ENCODE results near the gene ARID3B.
"Not testable (repeated sequence)": the region's sequence is repeated elsewhere in the genome, so short reads cannot be mapped to it uniquely, and the experiment has no call there.

ARID3B gene

DNA sequence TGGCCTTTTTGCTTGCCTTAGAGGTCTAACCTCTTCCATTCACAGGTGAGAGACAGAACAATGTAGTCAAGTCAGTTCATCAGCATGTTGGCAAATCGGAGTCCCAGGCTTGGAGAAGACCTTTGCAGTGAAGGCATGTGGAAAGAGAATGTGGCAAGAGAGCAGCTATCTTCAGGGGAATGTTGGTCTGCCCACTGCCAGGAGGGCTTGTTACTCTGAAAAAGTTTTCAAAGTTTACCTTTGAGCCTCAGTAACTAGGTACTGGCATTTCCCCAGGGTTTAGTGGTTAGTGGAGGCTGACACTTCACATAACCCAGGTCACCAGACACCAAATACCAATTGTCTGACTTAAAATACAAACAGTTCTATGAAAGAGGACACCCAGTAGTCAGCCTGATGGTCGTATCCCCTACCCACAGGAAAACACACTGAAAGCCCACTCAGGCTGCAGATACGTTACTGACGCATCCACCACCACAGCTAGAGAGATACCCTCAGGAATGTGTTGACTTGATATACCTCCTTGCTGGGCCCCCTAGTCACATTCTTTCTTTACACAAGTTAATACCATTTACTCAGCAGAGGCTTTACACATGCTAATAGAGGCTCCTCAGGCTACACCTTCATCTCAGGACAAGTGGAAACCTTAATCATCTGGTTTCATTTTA lies 9.7 kb upstream of the ARID3B start:
- in situ Hi-C loops (cut with HindIII; ENCODE audit: low sequenced_read_pairs): no loop called here

DNA sequence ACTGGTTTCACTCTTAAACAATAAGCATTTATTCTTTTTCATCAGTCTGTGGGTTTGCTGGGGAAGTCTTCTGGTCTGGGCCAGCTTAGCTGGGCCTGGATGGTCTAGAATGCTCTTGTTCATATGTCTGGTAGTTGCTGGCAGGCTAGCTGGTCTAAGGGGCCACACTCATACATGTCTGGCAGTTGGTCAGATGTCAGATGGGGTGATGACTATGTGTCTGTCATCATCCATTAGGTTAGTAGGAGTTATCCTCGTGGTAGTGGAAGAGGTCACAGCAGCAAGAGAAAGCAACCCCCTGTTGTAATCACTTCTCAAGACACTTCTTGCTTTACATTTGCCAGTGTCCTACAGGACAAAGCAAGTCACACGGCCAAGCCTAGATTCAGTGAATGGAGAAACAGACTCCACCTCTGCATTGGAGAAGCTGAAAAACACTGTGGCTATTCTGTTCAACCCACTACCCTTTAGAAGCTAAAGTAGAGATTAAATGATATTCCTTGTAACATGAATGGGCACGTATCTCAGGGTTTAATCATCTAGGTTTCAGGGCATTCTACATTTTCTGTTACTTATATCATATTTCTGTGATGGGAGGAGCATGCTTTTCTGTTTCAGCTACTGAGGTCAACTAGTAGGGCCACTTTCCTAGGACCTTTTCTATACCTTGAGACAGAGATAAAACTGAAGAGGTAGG lies 5.5 kb upstream of the ARID3B start:
- in situ Hi-C loops (cut with HindIII; ENCODE audit: low sequenced_read_pairs): no loop called here

GRCh38 chr15:74537736-74538135 lies 3.3 kb upstream of the ARID3B start:
- in situ Hi-C loops (cut with HindIII; ENCODE audit: low sequenced_read_pairs): no loop called here

DNA sequence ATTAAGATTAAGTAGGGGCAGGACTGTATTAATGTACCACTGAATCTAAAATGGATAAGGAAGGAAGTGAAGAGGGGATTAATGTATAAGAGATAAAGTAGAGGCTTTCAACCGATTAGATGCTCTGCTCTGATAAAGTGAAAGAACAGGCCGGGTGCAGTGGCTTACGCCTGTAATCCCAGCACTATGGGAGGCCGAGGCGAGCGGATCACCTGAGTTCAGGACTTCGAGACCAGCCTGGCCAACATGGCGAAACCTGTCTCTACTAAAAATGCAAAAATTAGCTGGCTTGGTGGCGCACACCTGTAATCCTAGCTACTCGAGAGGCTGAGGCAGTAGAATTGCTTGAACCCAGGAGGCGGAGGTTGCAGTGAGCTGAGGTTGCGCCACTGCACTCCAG lies 1.5 kb upstream of the ARID3B start:
- in situ Hi-C loops (cut with HindIII; ENCODE audit: low sequenced_read_pairs): not testable (repeated sequence)

- in situ Hi-C loops (cut with HindIII; ENCODE audit: low sequenced_read_pairs): no loop called here
Measured at GRCh38 chr15:74540161-74540760, 759 bp upstream of the ARID3B start.

- in situ Hi-C loops (cut with HindIII; ENCODE audit: low sequenced_read_pairs): no loop called here
Measured at GRCh38 chr15:74541494-74542165, 610 bp downstream of the ARID3B start.

DNA sequence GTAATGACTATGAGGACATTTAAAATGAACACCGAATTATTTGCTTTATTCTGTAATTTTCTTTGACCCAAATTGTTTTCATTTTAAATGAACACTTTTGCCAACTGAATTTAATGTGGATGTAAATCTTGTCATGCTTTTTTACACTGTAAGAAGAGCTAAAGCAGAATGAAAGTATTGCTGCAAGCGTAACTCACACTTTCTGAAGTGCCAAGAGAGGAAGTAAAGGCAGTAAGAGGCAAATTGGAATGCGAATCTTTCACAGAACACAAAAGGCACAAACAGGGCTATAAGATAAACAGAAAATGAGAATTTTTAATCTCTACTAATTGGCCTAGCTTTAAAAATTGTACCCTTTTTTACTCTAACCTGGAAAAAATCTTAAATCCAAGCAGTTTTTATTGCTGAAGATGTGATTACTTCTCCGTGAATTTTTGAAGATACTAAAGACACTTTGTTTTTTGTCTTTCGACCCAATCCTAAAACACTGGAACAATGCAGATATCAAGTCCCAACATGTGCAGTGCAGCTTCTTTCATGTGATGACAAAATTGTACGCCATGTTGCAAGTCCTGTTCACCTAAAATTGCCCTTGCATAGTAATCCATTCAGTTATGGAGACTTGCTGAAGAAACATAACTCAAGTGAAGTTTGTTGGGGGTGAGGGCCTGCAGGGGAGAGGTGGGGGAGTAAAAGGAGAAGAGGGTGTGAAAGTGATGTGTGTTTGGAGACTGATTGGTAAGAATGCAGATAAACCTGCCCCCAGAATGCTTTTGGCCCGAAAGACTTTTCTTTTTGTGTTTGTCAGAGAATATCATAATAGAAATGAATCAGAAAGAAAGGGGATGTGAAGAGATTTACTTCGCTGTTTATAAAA lies 1.4 kb downstream of the ARID3B start:
- in situ Hi-C loops (cut with HindIII; ENCODE audit: low sequenced_read_pairs): no loop called here

DNA sequence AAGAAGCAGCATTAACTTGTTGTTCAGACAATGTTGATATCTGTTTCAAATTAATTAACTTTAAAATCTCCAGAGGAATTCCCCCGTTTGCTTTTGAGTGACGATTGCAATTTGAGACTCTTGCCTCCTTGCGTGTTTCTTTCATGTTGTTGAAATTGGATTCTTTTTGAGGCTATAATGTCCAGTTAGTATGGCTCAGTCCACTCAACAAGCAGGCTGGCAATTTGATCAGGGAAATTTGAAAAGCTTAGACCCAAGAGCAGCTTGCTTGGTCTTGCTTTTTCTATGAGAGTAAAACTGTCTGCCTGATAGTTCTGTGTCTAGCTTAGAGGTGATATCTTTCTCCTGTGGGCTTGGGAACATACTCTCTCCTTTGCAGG lies 2.0 kb downstream of the ARID3B start:
- in situ Hi-C loops (cut with HindIII; ENCODE audit: low sequenced_read_pairs): no loop called here

DNA sequence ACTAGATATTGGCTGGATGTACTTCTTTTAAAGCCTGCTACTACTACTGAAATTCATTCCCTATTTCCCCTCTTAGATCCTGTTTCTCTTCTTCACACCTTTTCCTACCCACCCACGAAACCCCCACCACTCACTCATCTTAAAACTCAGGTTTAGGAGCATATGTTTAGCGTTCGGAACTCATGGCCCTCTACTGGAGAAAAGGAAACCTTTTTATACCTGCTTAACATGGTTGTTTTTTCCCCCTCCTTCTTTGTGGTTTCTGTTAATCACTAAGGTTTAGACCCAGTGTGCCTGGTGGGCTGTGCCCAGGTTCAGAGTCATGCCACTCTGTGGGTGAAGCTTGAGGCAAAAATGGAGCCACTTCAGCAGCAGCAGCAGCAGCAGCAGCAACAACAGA lies 2.6 kb downstream of the ARID3B start:
- in situ Hi-C loops (cut with HindIII; ENCODE audit: low sequenced_read_pairs): no loop called here

DNA sequence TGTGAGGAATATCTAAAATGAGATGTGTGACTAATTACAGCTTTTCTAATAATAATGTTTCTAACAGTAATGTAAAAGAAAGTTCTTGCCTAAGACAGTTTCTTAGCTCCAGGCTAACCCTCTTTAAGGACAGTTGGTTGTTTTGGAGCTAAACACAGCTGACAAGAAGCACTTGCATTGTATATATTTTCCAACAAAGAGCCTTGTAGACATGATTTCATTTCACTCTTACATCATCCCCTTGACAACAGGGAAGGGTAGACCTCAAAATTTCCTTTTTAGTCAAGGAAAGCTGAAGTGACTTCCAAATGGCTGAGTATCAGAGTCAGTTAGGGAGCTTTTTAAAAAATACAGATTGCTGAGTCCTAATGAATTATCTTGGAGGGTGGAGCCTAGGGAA lies 4.1 kb downstream of the ARID3B start:
- in situ Hi-C loops (cut with HindIII; ENCODE audit: low sequenced_read_pairs): loop anchor here (5.0 kb wide), 2 partner anchors 67 to 83 kb away; partner anchors contain the start of gene UBL7

- in situ Hi-C loops (cut with HindIII; ENCODE audit: low sequenced_read_pairs): loop anchor here (5.0 kb wide), 2 partner anchors 66 to 84 kb away; partner anchors contain the start of gene UBL7
Measured at GRCh38 chr15:74545776-74546656, 5.0 kb downstream of the ARID3B start.

- in situ Hi-C loops (cut with HindIII; ENCODE audit: low sequenced_read_pairs): loop anchor here (5.0 kb wide), 2 partner anchors 65 to 85 kb away; partner anchors contain the start of gene UBL7
Measured at GRCh38 chr15:74547616-74548015, 6.6 kb downstream of the ARID3B start.

DNA sequence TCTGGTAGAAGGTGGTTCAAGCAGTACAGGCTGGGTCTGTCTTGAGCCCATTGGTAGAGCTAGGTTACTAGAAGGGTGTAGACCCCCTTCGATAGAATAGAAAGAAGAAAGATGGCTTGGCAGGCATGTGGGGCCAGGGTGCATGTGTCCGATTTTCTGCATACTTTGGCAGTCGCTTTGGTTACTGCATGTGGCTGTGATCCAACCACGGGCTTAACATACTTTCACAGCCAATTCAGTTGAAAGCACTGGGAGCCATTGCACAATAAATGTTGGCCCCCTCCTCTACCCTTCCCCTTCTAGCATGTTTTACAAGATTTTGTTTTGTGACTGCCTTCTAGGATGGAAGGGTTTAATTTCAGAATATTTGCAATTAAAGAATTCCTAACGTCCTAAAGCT lies 7.2 kb downstream of the ARID3B start:
- in situ Hi-C loops (cut with HindIII; ENCODE audit: low sequenced_read_pairs): loop anchor here (5.0 kb wide), 2 partner anchors 64 to 86 kb away; partner anchors contain the start of gene UBL7

DNA sequence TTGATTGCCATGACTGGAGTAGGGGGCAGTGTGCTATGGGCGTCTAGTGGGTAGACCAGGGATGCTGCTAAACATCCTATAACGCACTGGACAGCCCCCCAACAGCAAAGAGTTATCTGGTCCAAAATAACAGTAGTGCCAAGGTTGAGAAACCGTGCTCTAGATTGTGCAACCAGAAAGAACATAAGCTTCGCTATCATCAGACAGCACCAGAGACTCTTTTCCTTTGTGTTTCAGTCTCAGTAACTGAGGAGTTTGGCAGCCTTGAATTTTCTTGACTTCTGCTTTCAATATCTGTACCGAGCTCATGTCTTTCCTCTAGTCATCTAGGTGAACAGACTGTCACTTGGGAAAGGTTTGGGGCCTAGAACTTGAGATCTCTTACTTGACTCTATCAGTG lies 8.8 kb downstream of the ARID3B start:
- in situ Hi-C loops (cut with HindIII; ENCODE audit: low sequenced_read_pairs): loop anchor here (5.0 kb wide), 5 partner anchors 53 to 222 kb away; partner anchors contain the start of gene UBL7

GRCh38 chr15:74551714-74552113 lies 10.7 kb downstream of the ARID3B start:
- in situ Hi-C loops (cut with HindIII; ENCODE audit: low sequenced_read_pairs): loop anchor here (5.0 kb wide), 3 partner anchors 54 to 221 kb away; no protein-coding TSS in a partner anchor

DNA sequence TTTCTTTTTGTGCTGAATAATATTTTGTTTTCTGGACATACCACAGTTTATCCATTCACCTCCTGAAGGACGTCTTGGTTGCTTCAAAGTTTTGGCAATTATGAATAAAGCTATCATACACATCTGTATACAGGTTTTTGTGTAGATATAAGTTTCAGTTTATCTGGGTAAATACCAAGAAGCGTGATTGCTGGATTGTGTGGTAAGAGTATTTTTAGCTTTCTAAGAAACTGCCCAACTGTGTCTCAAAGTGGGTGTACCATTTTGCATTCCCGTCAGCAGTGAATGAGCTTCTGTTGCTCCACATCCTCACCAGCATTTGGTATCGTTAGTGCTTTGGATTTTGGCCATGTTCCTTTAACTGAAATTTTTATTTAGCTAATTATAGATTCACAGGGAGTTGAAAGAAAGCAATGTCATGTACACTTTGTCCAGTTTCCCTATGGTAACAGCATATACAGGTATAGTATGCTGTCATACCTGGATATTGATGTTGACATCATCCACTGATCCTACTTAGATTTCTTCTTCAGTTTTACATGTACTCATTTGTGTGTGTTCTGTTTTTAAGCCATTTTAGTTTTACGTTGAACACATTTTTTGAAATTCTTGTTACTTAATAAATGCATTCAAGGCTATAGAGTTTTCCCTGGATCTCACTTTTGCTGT lies 11.9 kb downstream of the ARID3B start:
- in situ Hi-C loops (cut with HindIII; ENCODE audit: low sequenced_read_pairs): loop anchor here (5.0 kb wide), 3 partner anchors 56 to 219 kb away; no protein-coding TSS in a partner anchor

- in situ Hi-C loops (cut with HindIII; ENCODE audit: low sequenced_read_pairs): no loop called here
Measured at GRCh38 chr15:74555192-74555591, 14.2 kb downstream of the ARID3B start.

DNA sequence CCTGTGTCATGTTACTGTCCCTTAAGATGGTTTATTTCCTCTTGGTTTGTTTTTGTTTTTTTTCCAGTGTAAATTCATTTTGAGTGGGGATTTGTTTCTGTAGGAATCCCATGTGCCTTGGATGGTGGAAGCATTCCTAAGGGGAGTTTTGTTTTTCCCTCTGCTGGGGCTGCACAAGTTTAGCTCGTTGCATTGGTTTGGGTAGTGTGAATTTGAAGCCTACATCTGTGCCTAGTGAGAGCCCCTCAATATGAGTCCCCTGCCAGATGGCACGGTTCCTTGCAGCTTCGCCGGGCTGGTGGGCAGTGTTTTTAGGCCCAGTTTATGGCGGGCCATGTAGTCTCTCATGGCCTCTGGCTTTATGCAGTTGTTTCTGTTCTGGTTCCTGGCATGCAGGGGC lies 17.7 kb downstream of the ARID3B start:
- in situ Hi-C loops (cut with HindIII; ENCODE audit: low sequenced_read_pairs): no loop called here

DNA sequence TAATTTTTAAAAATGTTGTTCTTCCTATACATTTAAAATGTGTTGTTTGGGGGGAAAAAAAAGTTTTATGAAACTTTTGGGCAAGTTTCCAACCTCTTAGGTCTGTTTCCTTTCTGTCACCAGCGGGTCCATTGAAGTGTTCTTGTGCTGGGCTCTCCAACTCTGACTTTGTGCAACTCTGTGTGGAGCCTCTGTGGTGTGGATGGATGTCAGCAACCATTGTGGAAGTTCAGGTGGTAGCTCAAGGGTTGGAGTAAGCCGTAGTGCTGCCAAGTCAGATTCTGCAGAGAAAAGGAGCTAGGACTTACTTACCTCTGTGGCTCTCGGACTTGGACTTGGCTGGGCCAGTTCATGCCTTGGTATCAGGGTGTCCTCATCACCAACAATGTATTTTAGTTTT lies 22.4 kb downstream of the ARID3B start:
- in situ Hi-C loops (cut with HindIII; ENCODE audit: low sequenced_read_pairs): no loop called here

All from endothelial cell of hepatic sinusoid (primary cell).